Smooth muscle cell (in vitro differentiated cells): ENCODE measurements around the gene LPIN2. TPM values are rescaled to one million over a fixed set of nuclear protein-coding genes. Genes with fewer than 3 reads are reported as not detected.

Source experiments
- DNase-seq: peaks from one replicate; lab custom pipeline; 2025; ENCODE audit not compliant: unreplicated experiment; lab: John Stamatoyannopoulos, UW
- H2AFZ ChIP-seq: fragments of 200-600 bp; sonication (generic); 2 replicates; pipeline ENCODE4 v1.6.0; 2016; ENCODE audit warnings: antibody characterized with exemption, low read depth, mild to moderate bottlenecking
- H3F3A ChIP-seq: fragments of 200-600 bp; sonication (generic); 2 replicates; pipeline ENCODE4 v1.6.0; 2017; ENCODE audit warnings: antibody characterized with exemption, low read depth
- H3K27ac ChIP-seq: fragments of 200-600 bp; sonication (generic); 2 replicates; pipeline ENCODE4 v1.5.1; 2016; ENCODE audit warnings: low read depth, mild to moderate bottlenecking
- H3K27me3 ChIP-seq: fragments of 200-600 bp; sonication (generic); 2 replicates; pipeline ENCODE4 v1.6.1; 2016; ENCODE audit warnings: low read depth, mild to moderate bottlenecking
- H3K36me3 ChIP-seq: fragments of 200-600 bp; sonication (generic); 2 replicates; pipeline ENCODE4 v1.5.1; 2016; ENCODE audit warnings: low read depth
- H3K4me1 ChIP-seq: fragments of 200-600 bp; sonication (generic); 2 replicates; pipeline ENCODE4 v1.5.1; 2016; ENCODE audit warnings: low read depth
- H3K4me2 ChIP-seq: fragments of 200-600 bp; sonication (generic); 2 replicates; pipeline ENCODE4 v1.6.0; 2016; ENCODE audit warnings: mild to moderate bottlenecking
- H3K4me3 ChIP-seq: fragments of 200-600 bp; sonication (generic); 2 replicates; pipeline ENCODE4 v1.5.1; 2016; ENCODE audit warnings: mild to moderate bottlenecking
- H3K79me2 ChIP-seq: fragments of 200-600 bp; sonication (generic); 2 replicates; pipeline ENCODE4 v1.6.0; 2016; ENCODE audit warnings: low read depth, mild to moderate bottlenecking
- H3K9ac ChIP-seq: fragments of 200-600 bp; sonication (generic); 2 replicates; pipeline ENCODE4 v1.6.0; 2016; ENCODE audit warnings: low read depth
- H3K9me3 ChIP-seq: fragments of 200-600 bp; sonication (generic); replicated peaks from 2 replicates; pipeline ENCODE4 v1.5.1; 2016; ENCODE audit warnings: low read depth
- H4K20me1 ChIP-seq: fragments of 200-600 bp; sonication (generic); 2 replicates; pipeline ENCODE4 v1.6.0; 2016; ENCODE audit warnings: low read depth
- CTCF ChIP-seq: fragments of 200-600 bp; sonication (generic); IDR thresholded peaks from 2 replicates; pipeline ENCODE4 v1.5.1; 2017; ENCODE audit warnings: borderline replicate concordance, mild to moderate bottlenecking, antibody characterized with exemption; ENCODE audit not compliant: insufficient read depth, poor library complexity, severe bottlenecking
- WGBS: methylation state at CpG from one replicate; pipeline ENCODE4 v1.1.7; 2016; ENCODE audit warnings: low lambda C conversion rate; 5-methylcytosine and 5-hydroxymethylcytosine counted together
- polyA plus RNA-seq: library from polyadenylated mRNA; unstranded; fragments of >200 nt; fragmentation: Nextera tagmentation; extraction: Ambion mirVana; gene quantifications from 2 replicates; pipeline ENCODE4 v1.2.1, GENCODE V29; 2016
- total RNA-seq: library from RNA; depleted of rRNA; stranded (reverse); fragments of >200 nt; gene quantifications from 2 replicates; pipeline ENCODE4 v1.2.3, GENCODE V29; 2014

Gene LPIN2
- total and polyA plus RNA-seq, 2 experiments from 2014 or later = 15.4 to 20.0 TPM

GRCh38 chr18:2967820-2968219 is 45.1 kb downstream of the LPIN2 start:
- DNase-seq = no peak
- no peak overlapping the region for H3K9ac ChIP-seq
- H4K20me1 ChIP-seq = peaks cover 79% of the 10 kb centered on the region
- peaks cover 3% of the 10 kb centered on the region for H3F3A ChIP-seq
- no peaks in the 10 kb centered on the region for H3K36me3 ChIP-seq
- H2AFZ ChIP-seq = no peak overlapping the region
- TF ChIP-seq CTCF = no peak
- peaks cover 88% of the 10 kb centered on the region for H3K79me2 ChIP-seq
- H3K4me2 ChIP-seq = no peak overlapping the region
- no peaks in the 10 kb centered on the region for H3K9me3 ChIP-seq
- no peak overlapping the region for H3K27ac ChIP-seq
- H3K4me3 ChIP-seq = no peak overlapping the region
- WGBS = 75% methylated on average over 8 of the region's 8 CpGs
- peaks cover 24% of the 10 kb centered on the region for H3K4me1 ChIP-seq
- no peaks in the 10 kb centered on the region for H3K27me3 ChIP-seq

GRCh38 chr18:2967357-2967756 is 45.6 kb downstream of the LPIN2 start:
- TF ChIP-seq CTCF = no peak
- no peaks in the 10 kb centered on the region for H3K9me3 ChIP-seq
- WGBS = 94% methylated on average over 11 of the region's 11 CpGs
- H4K20me1 ChIP-seq = peaks cover 79% of the 10 kb centered on the region
- H3K36me3 ChIP-seq = no peaks in the 10 kb centered on the region
- no peak overlapping the region for H3K27ac ChIP-seq
- H3K27me3 ChIP-seq = no peaks in the 10 kb centered on the region
- H3K4me3 ChIP-seq = no peak overlapping the region
- H2AFZ ChIP-seq = no peak overlapping the region
- no peak overlapping the region for H3K9ac ChIP-seq
- peaks cover 3% of the 10 kb centered on the region for H3F3A ChIP-seq
- peaks cover 88% of the 10 kb centered on the region for H3K79me2 ChIP-seq
- H3K4me2 ChIP-seq = no peak overlapping the region
- no peak for DNase-seq
- peaks cover 24% of the 10 kb centered on the region for H3K4me1 ChIP-seq

- no peaks in the 10 kb centered on the region for H3K27me3 ChIP-seq
- H3K4me1 ChIP-seq = peaks cover 31% of the 10 kb centered on the region
- no peaks in the 10 kb centered on the region for H3K36me3 ChIP-seq
- no peak for TF ChIP-seq CTCF
- H3K79me2 ChIP-seq = peaks cover 85% of the 10 kb centered on the region
- no peak overlapping the region for H3K9ac ChIP-seq
- H3F3A ChIP-seq = peaks cover 3% of the 10 kb centered on the region
- 98% methylated on average over 4 of the region's 4 CpGs for WGBS
- DNase-seq = no peak
- H4K20me1 ChIP-seq = peaks cover 81% of the 10 kb centered on the region
- no peak overlapping the region for H3K4me3 ChIP-seq
- no peak overlapping the region for H3K4me2 ChIP-seq
- H3K27ac ChIP-seq = no peak overlapping the region
- H3K9me3 ChIP-seq = no peaks in the 10 kb centered on the region
- H2AFZ ChIP-seq = no peak overlapping the region
Measured at GRCh38 chr18:2966560-2966959, 46.4 kb downstream of the LPIN2 start.

- Histone ChIP-seq H2AFZ (no peak overlapping the region), H3K9me3 (no peaks in the 10 kb centered on the region), H3K36me3 (no peaks in the 10 kb centered on the region), H3K27ac (no peak overlapping the region), H4K20me1 (peaks cover 81% of the 10 kb centered on the region), H3K9ac (no peak overlapping the region), H3K4me2 (no peak overlapping the region), H3K79me2 (peaks cover 82% of the 10 kb centered on the region), H3K4me3 (no peak overlapping the region), H3K27me3 (no peaks in the 10 kb centered on the region), H3F3A (peaks cover 3% of the 10 kb centered on the region), H3K4me1 (peaks cover 24% of the 10 kb centered on the region)
- no peak for DNase-seq
- TF ChIP-seq CTCF = no peak
- over 99% methylated on average over 4 of the region's 4 CpGs for WGBS
Measured at GRCh38 chr18:2965797-2966196, 47.1 kb downstream of the LPIN2 start.
